NB4 (cell line): ENCODE measurements around the gene SSUH2.

Experiments used
- DNase-seq: peaks from one replicate; pipeline ENCODE4 v3.0.0; 2010; ENCODE audit warnings: low read depth
- H3K4me3 ChIP-seq: one replicate; pipeline ENCODE4 v1.5.1; 2011; ENCODE audit warnings: mild to moderate bottlenecking, low read depth, low read length, moderate library complexity
- CTCF ChIP-seq: IDR thresholded peaks from one replicate; pipeline ENCODE4 v1.5.1; 2012; ENCODE audit warnings: low read depth, low read length
- MAX ChIP-seq: IDR thresholded peaks from 2 replicates; pipeline ENCODE4 v1.6.1; 2011; ENCODE audit warnings: low read depth, low read length
- MYC ChIP-seq: IDR thresholded peaks from 2 replicates; pipeline ENCODE4 v1.6.1; 2011; ENCODE audit warnings: low read depth, low read length
- POLR2A ChIP-seq: IDR thresholded peaks from 2 replicates; pipeline ENCODE4 v1.6.1; 2011; ENCODE audit warnings: mild to moderate bottlenecking; ENCODE audit not compliant: insufficient read length; ENCODE audit errors: extremely low read depth

Gene SSUH2

GRCh38 chr3:8663177-8664061 is 18.8 kb upstream of the SSUH2 start:
- no peak for TF ChIP-seq MYC
- peak; percentile 46 for TF ChIP-seq CTCF
- DNase-seq, result peak; percentile 62
- H3K4me3 ChIP-seq, result no peak overlapping the region

- no peak overlapping the region for H3K4me3 ChIP-seq
- no peak for DNase-seq
- TF ChIP-seq MAX, result no peak
- no peak for TF ChIP-seq CTCF
- TF ChIP-seq MYC, result no peak
- TF ChIP-seq POLR2A, result no peak
These were observed 18.0 kb upstream of the SSUH2 start for GRCh38 chr3:8662594-8662993.

GRCh38 chr3:8660175-8661118 is 15.8 kb upstream of the SSUH2 start:
- no peak for DNase-seq
- no peak for TF ChIP-seq CTCF
- no peak for TF ChIP-seq POLR2A
- TF ChIP-seq MAX, result no peak
- no peak for TF ChIP-seq MYC

GRCh38 chr3:8659242-8659641 is 14.6 kb upstream of the SSUH2 start:
- TF ChIP-seq POLR2A (no peak), MAX (no peak), MYC (no peak), CTCF (no peak)
- DNase-seq, result no peak
- H3K4me3 ChIP-seq, result no peak overlapping the region

More at GRCh38 chr3:8660175-8661118, 15.8 kb upstream of the SSUH2 start:
- no peak overlapping the region for H3K4me3 ChIP-seq

- no peak for DNase-seq
- TF ChIP-seq POLR2A (no peak), CTCF (no peak), MAX (no peak), MYC (no peak)
- H3K4me3 ChIP-seq, result no peak overlapping the region
These were observed 14.0 kb upstream of the SSUH2 start for GRCh38 chr3:8658306-8659212.
